ENCODE measurements around the gene POLD1.

POLD1 gene

GRCh38 chr19:50392759-50393158 is 8.6 kb downstream of the POLD1 start:
- H3K4me3 ChIP-seq (ENCODE audit: low read depth, low read length): no peak overlapping the region
- no peak for TF ChIP-seq CTCF (IDR thresholded peaks at IDR 0.05; ENCODE audit: low read depth, low read length)

- no peak for TF ChIP-seq CTCF (IDR thresholded peaks at IDR 0.05; ENCODE audit: low read depth, low read length)
- H3K4me3 ChIP-seq (ENCODE audit: low read depth, low read length): no peak overlapping the region
These were observed 9.4 kb downstream of the POLD1 start for GRCh38 chr19:50393589-50393988.

- TF ChIP-seq CTCF (IDR thresholded peaks at IDR 0.05; ENCODE audit: low read depth, low read length): no peak
- H3K4me3 ChIP-seq (ENCODE audit: low read depth, low read length): no peak overlapping the region
These were observed 9.9 kb downstream of the POLD1 start for GRCh38 chr19:50394017-50394416.

- H3K4me3 ChIP-seq (ENCODE audit: low read depth, low read length): no peak overlapping the region
- TF ChIP-seq CTCF (IDR thresholded peaks at IDR 0.05; ENCODE audit: low read depth, low read length): no peak
These were observed 14.7 kb downstream of the POLD1 start for GRCh38 chr19:50398675-50399367.

GRCh38 chr19:50399368-50399745 is 15.2 kb downstream of the POLD1 start:
- no peak overlapping the region for H3K4me3 ChIP-seq (ENCODE audit: low read depth, low read length)
- TF ChIP-seq CTCF (IDR thresholded peaks at IDR 0.05; ENCODE audit: low read depth, low read length): no peak

GRCh38 chr19:50401605-50402450 is 17.7 kb downstream of the POLD1 start:
- no peak for TF ChIP-seq CTCF (IDR thresholded peaks at IDR 0.05; ENCODE audit: low read depth, low read length)
- H3K4me3 ChIP-seq (ENCODE audit: low read depth, low read length): no peak overlapping the region

Data from WI38 (cell line).